ENCODE results near the gene FBXO47. TPM values are rescaled to one million over a fixed set of nuclear protein-coding genes. Genes with fewer than 3 reads are reported as not detected.

FBXO47 gene
- total RNA-seq, 1 experiment from 2014 or later, result not detected

DNA sequence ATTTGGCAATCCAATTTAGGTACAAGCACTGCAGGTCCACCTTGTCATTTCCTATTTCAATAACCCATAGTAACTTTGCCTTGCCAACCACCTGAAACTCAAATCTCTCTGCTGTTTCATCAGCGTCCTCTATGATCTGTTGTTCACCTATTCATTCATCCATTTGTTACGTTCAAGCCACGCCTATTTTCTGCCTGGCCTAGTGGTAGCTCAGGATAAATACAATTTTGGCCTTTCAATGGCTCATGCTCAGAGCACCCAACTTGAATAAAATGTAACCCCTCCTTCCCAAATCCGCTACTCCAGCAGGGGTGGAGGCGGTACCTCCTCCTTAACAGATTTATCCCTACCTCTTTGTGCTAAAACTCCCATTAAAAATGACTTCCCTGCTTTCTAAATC is 3.6 kb upstream of the FBXO47 start:
- H3K4me1 ChIP-seq (ENCODE audit: insufficient read depth, low read length), result no peaks in the 10 kb centered on the region
- no peak overlapping the region for H2AFZ ChIP-seq (ENCODE audit: low read length)
- no peaks in the 10 kb centered on the region for H4K20me1 ChIP-seq (ENCODE audit: low read length)
- intact Hi-C loops (cut with micrococcal nuclease), result no loop called here
- H3K27ac ChIP-seq (ENCODE audit: low read length), result no peak overlapping the region
- H3F3A ChIP-seq (ENCODE audit: low read length, unreplicated experiment), result no peaks in the 10 kb centered on the region
- CTCF ChIA-PET, result no interaction called here
- no TSS peak for BruUV-seq (replicated peaks)
- no peaks in the 10 kb centered on the region for H3K36me3 ChIP-seq (ENCODE audit: low read depth, low read length)
- no peak overlapping the region for H3K4me2 ChIP-seq (ENCODE audit: low read length)
- DNase-seq, result peak; percentile 4
- no peaks in the 10 kb centered on the region for H3K79me2 ChIP-seq (ENCODE audit: low read length)
- TF ChIP-seq, protein P1, sequence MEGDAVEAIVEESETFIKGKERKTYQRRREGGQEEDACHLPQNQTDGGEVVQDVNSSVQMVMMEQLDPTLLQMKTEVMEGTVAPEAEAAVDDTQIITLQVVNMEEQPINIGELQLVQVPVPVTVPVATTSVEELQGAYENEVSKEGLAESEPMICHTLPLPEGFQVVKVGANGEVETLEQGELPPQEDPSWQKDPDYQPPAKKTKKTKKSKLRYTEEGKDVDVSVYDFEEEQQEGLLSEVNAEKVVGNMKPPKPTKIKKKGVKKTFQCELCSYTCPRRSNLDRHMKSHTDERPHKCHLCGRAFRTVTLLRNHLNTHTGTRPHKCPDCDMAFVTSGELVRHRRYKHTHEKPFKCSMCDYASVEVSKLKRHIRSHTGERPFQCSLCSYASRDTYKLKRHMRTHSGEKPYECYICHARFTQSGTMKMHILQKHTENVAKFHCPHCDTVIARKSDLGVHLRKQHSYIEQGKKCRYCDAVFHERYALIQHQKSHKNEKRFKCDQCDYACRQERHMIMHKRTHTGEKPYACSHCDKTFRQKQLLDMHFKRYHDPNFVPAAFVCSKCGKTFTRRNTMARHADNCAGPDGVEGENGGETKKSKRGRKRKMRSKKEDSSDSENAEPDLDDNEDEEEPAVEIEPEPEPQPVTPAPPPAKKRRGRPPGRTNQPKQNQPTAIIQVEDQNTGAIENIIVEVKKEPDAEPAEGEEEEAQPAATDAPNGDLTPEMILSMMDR (conservative IDR thresholded peaks at IDR 0.05; ENCODE audit: low read depth, low read length), result no peak
- no peak for TF ChIP-seq EZH2 (IDR thresholded peaks at IDR 0.05; ENCODE audit: low read length, unreplicated experiment)
- no peak for TF ChIP-seq EZH2phosphoT487 (IDR thresholded peaks at IDR 0.05; ENCODE audit: borderline replicate concordance, low read length)
- H3K4me3 ChIP-seq (ENCODE audit: low read length), result no peak overlapping the region
- H3K9me3 ChIP-seq (ENCODE audit: low read length), result no peaks in the 10 kb centered on the region
- no peaks in the 10 kb centered on the region for H3K27me3 ChIP-seq (ENCODE audit: low read length)
- POLR2A ChIA-PET (ENCODE audit: unreplicated experiment), result no interaction called here
- no peaks in the 10 kb centered on the region for H3K9me2 ChIP-seq (replicated peaks; ENCODE audit: low read length)
- ATAC-seq, result no peak
- no peak overlapping the region for H3K9ac ChIP-seq (ENCODE audit: low read length)

DNA sequence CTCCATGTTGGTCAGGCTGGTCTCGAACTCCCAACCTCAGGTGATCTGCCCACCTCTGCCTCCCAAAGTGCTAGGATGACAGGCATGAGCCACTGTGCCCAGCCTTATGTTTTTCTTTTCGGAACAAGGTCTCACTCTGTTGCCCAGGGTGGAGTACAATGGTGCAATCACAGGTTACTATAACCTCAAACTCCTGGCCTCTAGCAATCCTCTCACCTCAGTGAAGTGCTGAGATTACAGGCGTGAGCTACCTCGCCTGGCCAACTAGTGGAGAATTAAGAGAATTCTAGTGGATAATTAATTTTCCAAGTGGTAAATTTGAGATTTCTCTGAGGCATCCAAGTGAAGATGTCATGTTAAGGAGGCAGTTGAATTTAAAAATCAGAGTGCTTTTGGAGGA is 2.9 kb upstream of the FBXO47 start:
- BruUV-seq (replicated peaks), result no TSS peak
- no peaks in the 10 kb centered on the region for H3K79me2 ChIP-seq (ENCODE audit: low read length)
- no peak overlapping the region for H3K4me2 ChIP-seq (ENCODE audit: low read length)
- H3K9ac ChIP-seq (ENCODE audit: low read length), result no peak overlapping the region
- DNase-seq (no peak), ATAC-seq (no peak)
- no peaks in the 10 kb centered on the region for H3K4me1 ChIP-seq (ENCODE audit: insufficient read depth, low read length)
- no peaks in the 10 kb centered on the region for H3K36me3 ChIP-seq (ENCODE audit: low read depth, low read length)
- H3K9me3 ChIP-seq (ENCODE audit: low read length), result no peaks in the 10 kb centered on the region
- TF ChIP-seq, protein P1 (conservative IDR thresholded peaks at IDR 0.05; ENCODE audit: low read depth, low read length), result no peak
- TF ChIP-seq EZH2 (IDR thresholded peaks at IDR 0.05; ENCODE audit: low read length, unreplicated experiment), result no peak
- no peak for TF ChIP-seq EZH2phosphoT487 (IDR thresholded peaks at IDR 0.05; ENCODE audit: borderline replicate concordance, low read length)
- POLR2A ChIA-PET (ENCODE audit: unreplicated experiment), result no interaction called here
- H2AFZ ChIP-seq (ENCODE audit: low read length), result no peak overlapping the region
- H3K27me3 ChIP-seq (ENCODE audit: low read length), result no peaks in the 10 kb centered on the region
- H3K27ac ChIP-seq (ENCODE audit: low read length), result no peak overlapping the region
- H3K9me2 ChIP-seq (replicated peaks; ENCODE audit: low read length), result no peaks in the 10 kb centered on the region
- intact Hi-C loops (cut with micrococcal nuclease), result no loop called here
- CTCF ChIA-PET, result no interaction called here
- no peaks in the 10 kb centered on the region for H3F3A ChIP-seq (ENCODE audit: low read length, unreplicated experiment)
- no peak overlapping the region for H3K4me3 ChIP-seq (ENCODE audit: low read length)
- no peaks in the 10 kb centered on the region for H4K20me1 ChIP-seq (ENCODE audit: low read length)

DNA sequence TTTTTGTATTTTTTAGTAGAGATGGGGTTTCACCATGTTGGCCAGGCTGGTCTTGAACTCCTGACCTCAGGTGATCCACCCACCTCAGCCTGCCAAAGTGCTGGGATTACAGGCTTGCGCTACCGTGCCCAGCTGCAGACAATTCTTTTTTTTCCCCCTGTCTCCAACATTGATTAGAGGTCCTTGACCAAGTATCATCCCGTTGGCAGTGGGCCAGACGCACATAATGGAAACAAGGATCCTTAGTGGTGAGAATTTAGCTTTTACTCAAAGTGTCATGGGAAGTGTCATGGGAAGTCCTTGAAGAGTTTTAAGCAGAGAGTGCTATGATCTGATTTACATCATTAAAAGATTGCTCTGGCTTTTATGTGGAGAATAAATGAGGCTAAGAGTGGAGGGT is 2.1 kb upstream of the FBXO47 start:
- Histone ChIP-seq H3F3A (ENCODE audit: low read length, unreplicated experiment) (no peaks in the 10 kb centered on the region), H3K4me1 (ENCODE audit: insufficient read depth, low read length) (no peaks in the 10 kb centered on the region), H2AFZ (ENCODE audit: low read length) (no peak overlapping the region), H3K79me2 (ENCODE audit: low read length) (no peaks in the 10 kb centered on the region), H3K27me3 (ENCODE audit: low read length) (no peaks in the 10 kb centered on the region), H3K4me3 (ENCODE audit: low read length) (no peak overlapping the region), H4K20me1 (ENCODE audit: low read length) (no peaks in the 10 kb centered on the region), H3K9ac (ENCODE audit: low read length) (no peak overlapping the region), H3K9me2 (replicated peaks; ENCODE audit: low read length) (no peaks in the 10 kb centered on the region), H3K9me3 (ENCODE audit: low read length) (no peaks in the 10 kb centered on the region), H3K27ac (ENCODE audit: low read length) (no peak overlapping the region), H3K36me3 (ENCODE audit: low read depth, low read length) (no peaks in the 10 kb centered on the region), H3K4me2 (ENCODE audit: low read length) (no peak overlapping the region)
- ATAC-seq, result no peak
- no peak for DNase-seq
- ChIA-PET CTCF (no interaction called here), POLR2A (ENCODE audit: unreplicated experiment) (no interaction called here)
- intact Hi-C loops (cut with micrococcal nuclease), result no loop called here
- no peak for TF ChIP-seq EZH2phosphoT487 (IDR thresholded peaks at IDR 0.05; ENCODE audit: borderline replicate concordance, low read length)
- no peak for TF ChIP-seq EZH2 (IDR thresholded peaks at IDR 0.05; ENCODE audit: low read length, unreplicated experiment)
- TF ChIP-seq, protein P1 (conservative IDR thresholded peaks at IDR 0.05; ENCODE audit: low read depth, low read length), result no peak
- BruUV-seq (replicated peaks), result no TSS peak

All from PC-3 (cell line).